Left forelimb (tissue), 1 donor: ENCODE data around the gene PARD3.

Source experiments
- DNase-seq: peaks from one replicate; pipeline ENCODE4 v3.0.0-alpha.2; 2018; ENCODE audit warnings: low spot score

The PARD3 gene

GRCh38 chr10:34181553-34182300, 633.4 kb downstream of the PARD3 start:
- DNase-seq: no peak

GRCh38 chr10:34180749-34181148, 634.3 kb downstream of the PARD3 start:
- DNase-seq: no peak

- DNase-seq: no peak
Observed at GRCh38 chr10:34179280-34179679, 635.8 kb downstream of the PARD3 start.

GRCh38 chr10:34178756-34179155, 636.3 kb downstream of the PARD3 start:
- no peak for DNase-seq

- no peak for DNase-seq
Observed at GRCh38 chr10:34178196-34178595, 636.9 kb downstream of the PARD3 start.

GRCh38 chr10:34177445-34177844, 637.7 kb downstream of the PARD3 start:
- DNase-seq: no peak

GRCh38 chr10:34176351-34176750, 638.7 kb downstream of the PARD3 start:
- DNase-seq: no peak

- DNase-seq: no peak
Observed at GRCh38 chr10:34175121-34175520, 640.0 kb downstream of the PARD3 start.

GRCh38 chr10:34172936-34173533, 642.1 kb downstream of the PARD3 start:
- DNase-seq: no peak

GRCh38 chr10:34171957-34172527, 643.1 kb downstream of the PARD3 start:
- DNase-seq: no peak

- DNase-seq: no peak
Observed at GRCh38 chr10:34169677-34170076, 645.4 kb downstream of the PARD3 start.

- DNase-seq: no peak
Observed at GRCh38 chr10:34169131-34169530, 646.0 kb downstream of the PARD3 start.

- no peak for DNase-seq
Observed at GRCh38 chr10:34168439-34168838, 646.7 kb downstream of the PARD3 start.

- no peak for DNase-seq
Observed at GRCh38 chr10:34166823-34167222, 648.3 kb downstream of the PARD3 start.

- DNase-seq: no peak
Observed at GRCh38 chr10:34166354-34166753, 648.7 kb downstream of the PARD3 start.

- no peak for DNase-seq
Observed at GRCh38 chr10:34164029-34164428, 651.1 kb downstream of the PARD3 start.

GRCh38 chr10:34163075-34163905, 651.8 kb downstream of the PARD3 start:
- no peak for DNase-seq

- DNase-seq: no peak
Observed at GRCh38 chr10:34161777-34162370, 653.2 kb downstream of the PARD3 start.

- DNase-seq: no peak
Observed at GRCh38 chr10:34160595-34160994, 654.5 kb downstream of the PARD3 start.

GRCh38 chr10:34157501-34157900, 657.6 kb downstream of the PARD3 start:
- DNase-seq: no peak

GRCh38 chr10:34156781-34157425, 658.2 kb downstream of the PARD3 start:
- DNase-seq: no peak

- no peak for DNase-seq
Observed at GRCh38 chr10:34155812-34156211, 659.3 kb downstream of the PARD3 start.
